HG03039 (cell line): ENCODE measurements around the gene KIAA0232.
"Not testable (repeated sequence)": the region's sequence is repeated elsewhere in the genome, so short reads cannot be mapped to it uniquely, and the experiment has no call there.

Experiments
- ATAC-seq: cut with Tn5 transposase; IDR thresholded peaks from one replicate; pipeline ENCODE4 v1.9.1; 2021; ENCODE audit warnings: mild to moderate bottlenecking, moderate library complexity; ENCODE audit not compliant: unreplicated experiment

The KIAA0232 gene

GRCh38 chr4:6773616-6774540, 8.6 kb upstream of the KIAA0232 start:
- no peak for ATAC-seq

DNA sequence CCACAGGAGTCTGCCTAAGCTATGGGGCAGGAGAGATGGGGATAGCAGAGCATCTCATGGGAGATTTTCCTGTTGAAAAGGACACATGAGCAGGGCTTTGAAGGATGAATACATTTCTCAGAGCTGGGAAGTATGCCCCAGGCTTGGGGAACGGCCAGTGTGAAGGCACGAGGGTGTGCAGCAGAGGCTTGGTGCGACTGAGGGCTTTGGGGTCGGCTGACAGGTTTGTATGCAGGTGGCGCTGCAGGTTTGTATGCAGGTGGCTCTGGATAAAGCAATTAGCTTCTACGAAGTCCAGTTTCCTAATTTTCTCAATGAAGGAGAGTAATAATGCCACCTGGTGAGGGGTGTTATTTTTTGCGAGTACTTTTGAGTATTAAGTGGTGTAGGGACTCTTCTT, 6.8 kb upstream of the KIAA0232 start:
- ATAC-seq, result no peak

DNA sequence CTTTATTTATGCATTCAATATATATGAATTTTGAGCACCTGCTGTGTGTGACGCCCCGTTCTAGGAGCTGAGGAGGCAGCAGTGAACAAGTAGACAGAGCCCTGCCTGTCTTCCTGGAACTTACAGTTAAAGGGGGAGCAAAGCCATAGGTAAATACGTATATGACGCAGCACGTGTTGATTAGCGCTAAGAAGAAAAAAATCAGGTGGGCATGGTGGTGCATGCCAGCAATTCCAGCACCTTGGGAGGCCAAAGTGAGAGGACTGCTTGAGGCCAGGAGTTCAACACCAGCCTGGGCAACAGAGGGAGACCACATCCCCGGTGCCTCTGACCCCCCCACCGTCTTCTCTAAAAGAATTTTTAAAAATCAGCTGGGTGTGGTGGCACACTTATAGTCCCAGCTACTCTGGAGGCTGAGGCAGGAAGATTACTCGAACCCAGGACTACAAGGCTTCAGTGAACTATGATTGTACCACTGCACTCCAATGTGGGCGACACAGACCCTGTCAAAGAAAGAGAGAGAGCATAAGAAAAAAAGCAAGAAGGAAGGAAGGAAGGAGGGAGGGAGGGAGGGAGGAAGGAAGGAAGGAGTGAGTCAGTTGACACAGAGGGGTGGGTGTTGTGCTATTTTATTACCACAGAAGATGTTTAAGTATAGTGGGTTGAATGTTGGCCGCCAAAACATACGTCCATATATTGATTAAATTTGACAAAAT, 5.4 kb upstream of the KIAA0232 start:
- ATAC-seq, result no peak

DNA sequence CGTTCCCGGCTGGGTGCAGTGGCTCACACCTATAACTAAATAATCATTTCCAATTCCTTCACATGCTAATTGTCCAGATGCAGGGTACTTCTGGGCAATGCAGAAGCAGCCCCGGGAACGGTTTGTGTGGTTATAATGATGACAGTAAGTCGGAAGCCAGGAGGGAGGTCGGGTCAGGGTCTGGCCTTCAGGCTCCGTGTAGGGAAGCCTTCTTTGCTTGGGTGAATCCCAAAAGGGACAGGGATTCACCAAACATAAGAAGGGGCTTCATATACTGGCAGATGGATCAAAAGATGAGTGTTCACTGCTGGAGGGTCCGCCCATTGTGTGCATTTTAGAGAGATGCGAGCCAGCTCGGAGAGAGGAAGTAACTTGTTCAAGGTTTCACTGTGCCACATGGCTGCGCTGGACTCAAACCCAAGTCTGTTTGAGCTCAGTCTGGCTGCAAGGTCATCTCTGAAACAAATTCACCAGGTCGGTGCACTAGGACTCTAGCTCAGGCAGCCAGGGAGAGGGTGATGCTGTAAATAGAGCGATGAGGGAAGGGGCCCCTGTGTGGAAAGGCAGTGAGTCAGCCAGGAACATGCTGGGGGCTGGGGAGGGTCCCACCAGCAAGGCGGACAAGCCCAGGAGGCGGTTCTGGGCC, 4.8 kb upstream of the KIAA0232 start:
- ATAC-seq, result no peak

GRCh38 chr4:6778435-6778834, 4.1 kb upstream of the KIAA0232 start:
- ATAC-seq, result no peak

GRCh38 chr4:6779667-6780565, 2.6 kb upstream of the KIAA0232 start:
- ATAC-seq, result no peak

GRCh38 chr4:6781113-6781512, 1.4 kb upstream of the KIAA0232 start:
- ATAC-seq, result no peak

DNA sequence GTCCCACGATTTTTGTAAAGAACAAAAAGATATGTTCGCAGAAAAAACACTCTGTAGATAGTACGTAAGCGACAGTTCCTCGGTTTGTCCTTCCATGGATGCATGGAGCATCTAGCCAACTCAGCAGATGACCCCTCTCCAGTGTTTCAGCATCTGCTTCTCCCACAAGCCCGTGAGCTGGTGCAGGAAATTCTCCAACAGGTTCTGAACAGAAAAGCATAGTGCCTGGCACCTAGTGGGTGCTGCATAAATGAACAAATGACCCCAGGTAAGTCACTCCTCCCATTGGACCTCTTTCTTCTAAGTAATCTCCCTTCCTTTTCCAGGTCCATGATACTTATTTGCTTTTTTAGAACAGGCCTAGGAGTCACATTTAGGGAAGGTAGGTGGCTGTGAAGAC, 966 bp upstream of the KIAA0232 start:
- no peak for ATAC-seq

- no peak for ATAC-seq
Measured at GRCh38 chr4:6782846-6783110, 251 bp downstream of the KIAA0232 start.

DNA sequence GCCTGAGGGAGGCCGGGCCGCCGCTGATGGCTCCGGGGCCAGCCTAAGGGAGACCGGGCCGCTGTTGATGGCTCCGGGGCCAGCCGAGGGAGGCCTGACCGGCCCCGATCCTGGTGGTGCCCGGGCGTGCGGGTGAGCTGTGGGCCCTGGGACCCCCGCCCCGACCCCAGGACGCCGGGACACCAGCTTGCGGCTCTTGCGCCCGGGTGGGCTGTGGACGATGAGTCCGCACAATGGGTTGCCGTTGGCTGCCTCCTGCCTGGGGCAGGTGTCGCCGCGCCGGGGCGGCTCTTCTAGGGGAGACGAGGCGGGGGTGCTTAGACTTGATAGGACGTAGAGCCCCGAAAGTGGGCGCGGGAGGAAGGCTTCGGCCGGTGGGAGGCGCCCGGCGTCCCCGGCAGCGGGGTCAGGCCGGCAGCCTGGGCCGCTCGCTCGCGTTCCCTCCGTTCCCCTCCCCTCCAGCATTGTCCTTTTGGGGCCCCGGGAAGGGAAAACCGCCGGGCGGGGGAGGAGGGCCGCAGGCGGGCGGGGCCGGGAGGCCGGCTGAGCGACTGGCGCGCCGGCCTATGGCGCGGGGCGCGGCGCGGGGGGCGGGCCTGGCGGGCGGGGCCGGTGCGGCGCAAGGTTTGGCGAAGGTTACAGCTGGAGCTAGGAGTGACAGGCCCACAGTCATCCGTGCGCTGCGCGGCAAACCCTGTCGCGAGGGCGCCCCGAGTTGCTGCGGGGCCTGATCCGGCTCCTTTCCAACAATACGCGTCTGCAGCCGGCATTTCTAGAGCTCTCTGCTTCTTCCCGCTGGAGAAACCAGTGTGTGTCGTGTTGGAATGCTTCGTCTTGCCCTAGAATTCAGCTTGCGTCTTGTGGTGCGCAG, 819 bp downstream of the KIAA0232 start:
- peak; percentile 65 for ATAC-seq

- no peak for ATAC-seq
Measured at GRCh38 chr4:6785572-6785925, 3.0 kb downstream of the KIAA0232 start.

GRCh38 chr4:6788123-6788522, 5.6 kb downstream of the KIAA0232 start:
- ATAC-seq, result no peak

DNA sequence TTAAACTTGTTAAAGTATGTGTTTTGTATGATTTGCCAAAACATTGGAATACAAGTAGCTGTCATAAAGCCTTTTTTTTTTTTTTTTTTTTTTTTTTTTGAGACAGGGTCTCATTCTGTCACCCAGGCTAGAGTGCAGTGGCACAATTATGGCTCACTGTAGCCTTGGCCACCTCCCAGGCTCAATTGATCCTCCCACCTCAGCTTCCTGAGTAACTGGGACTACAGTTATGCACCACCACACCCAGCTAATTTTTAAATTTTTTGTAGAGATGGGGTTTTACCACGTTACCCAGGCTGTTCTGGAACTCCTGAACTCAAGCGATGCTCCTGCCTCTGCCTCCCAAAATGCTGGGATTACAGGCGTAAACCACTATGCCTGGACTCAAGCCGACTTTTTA, 8.7 kb downstream of the KIAA0232 start:
- ATAC-seq, result not testable (repeated sequence)

GRCh38 chr4:6791796-6792195, 9.3 kb downstream of the KIAA0232 start:
- not testable (repeated sequence) for ATAC-seq

GRCh38 chr4:6794189-6794588, 11.7 kb downstream of the KIAA0232 start:
- no peak for ATAC-seq

DNA sequence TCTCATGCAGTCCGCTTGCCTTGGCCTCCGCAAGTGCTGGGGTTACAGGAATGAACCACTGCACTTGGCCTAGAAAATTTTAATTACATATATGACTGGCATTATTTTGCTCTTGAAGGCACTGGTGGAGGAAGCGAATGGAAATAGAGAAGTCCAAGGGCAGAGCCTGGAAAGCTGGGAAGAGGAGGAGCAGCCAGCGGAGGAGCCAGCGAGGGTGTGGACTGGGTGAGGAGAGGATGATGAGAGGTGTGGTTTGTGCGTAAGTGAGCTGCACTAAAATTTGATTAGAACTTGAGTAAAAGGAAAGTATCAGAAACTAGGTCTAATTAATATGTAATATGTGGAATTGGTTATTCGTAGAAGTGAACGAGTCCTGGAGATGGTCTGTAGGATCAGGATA, 13.3 kb downstream of the KIAA0232 start:
- no peak for ATAC-seq

DNA sequence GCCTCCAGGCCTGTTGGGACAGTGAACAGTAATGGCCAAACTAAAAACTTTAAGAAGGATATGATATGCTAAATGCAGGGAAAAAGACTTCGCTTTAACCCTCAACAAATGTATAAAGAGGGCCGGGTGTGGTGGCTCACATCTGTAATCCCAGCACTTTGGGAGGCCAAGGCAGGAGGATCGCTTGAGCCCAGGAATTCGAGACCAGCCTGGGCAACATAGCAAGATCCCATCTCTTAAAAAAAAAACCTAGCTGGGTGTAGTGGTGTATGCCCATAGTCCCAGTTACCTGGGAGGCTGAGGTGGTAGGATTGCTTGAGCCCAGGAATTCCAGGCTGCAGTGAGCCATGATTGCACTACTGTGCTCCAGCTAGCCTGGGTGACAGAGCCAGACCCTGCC, 14.8 kb downstream of the KIAA0232 start:
- not testable (repeated sequence) for ATAC-seq

- no peak for ATAC-seq
Measured at GRCh38 chr4:6799091-6799490, 16.6 kb downstream of the KIAA0232 start.

GRCh38 chr4:6802025-6802424, 19.5 kb downstream of the KIAA0232 start:
- no peak for ATAC-seq

- no peak for ATAC-seq
Measured at GRCh38 chr4:6802626-6803025, 20.1 kb downstream of the KIAA0232 start.
